GM12874 (cell line): ENCODE data around the gene MT1E.

Experiments used
- TF ChIP-seq, protein P1 (sequence below): IDR thresholded peaks from 2 replicates; pipeline ENCODE4 v1.5.1; 2011; ENCODE audit warnings: low read depth, mild to moderate bottlenecking, control low read depth, low read length, moderate library complexity; ENCODE audit not compliant: insufficient read depth

The MT1E gene

DNA sequence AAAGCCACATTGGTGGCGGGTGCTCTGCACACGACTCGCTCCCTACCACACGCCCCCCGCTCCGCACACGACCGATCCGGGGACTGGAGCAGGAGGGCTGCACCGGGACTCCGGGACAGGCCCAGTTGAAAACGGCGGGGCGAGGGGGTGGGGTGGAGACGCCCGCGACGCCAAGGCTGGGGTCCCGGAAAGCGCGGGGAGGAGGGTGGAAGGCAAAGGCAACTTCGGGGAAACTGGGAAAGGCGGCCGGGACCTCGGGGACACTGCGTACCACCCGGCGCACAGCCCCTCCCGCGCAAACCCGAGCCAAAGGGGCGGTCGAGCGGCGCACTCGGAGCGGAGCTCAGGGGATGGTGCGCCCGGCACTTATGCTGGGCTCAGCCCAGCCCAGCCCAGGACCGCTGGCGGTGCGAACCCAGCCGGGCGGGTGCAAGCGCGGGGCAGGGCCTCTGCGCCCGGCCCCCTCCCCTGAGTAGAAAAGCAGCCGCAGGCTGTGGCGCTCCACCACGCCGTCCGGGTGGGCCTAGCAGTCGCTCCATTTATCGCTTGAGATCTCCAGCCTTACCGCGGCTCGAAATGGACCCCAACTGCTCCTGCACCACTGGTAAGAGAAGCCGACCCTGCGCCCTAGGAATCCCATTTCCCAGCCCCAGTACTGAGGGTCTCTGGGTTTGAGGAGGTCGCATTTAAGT, 6.7 kb downstream of the MT1E start, which contains the start of gene MT1M:
TSS of gene MT1M (plus strand) at position 504 of the 692 bp plus-strand sequence. CDS start at position 577, 73 bp downstream.
- TF ChIP-seq, protein P1, sequence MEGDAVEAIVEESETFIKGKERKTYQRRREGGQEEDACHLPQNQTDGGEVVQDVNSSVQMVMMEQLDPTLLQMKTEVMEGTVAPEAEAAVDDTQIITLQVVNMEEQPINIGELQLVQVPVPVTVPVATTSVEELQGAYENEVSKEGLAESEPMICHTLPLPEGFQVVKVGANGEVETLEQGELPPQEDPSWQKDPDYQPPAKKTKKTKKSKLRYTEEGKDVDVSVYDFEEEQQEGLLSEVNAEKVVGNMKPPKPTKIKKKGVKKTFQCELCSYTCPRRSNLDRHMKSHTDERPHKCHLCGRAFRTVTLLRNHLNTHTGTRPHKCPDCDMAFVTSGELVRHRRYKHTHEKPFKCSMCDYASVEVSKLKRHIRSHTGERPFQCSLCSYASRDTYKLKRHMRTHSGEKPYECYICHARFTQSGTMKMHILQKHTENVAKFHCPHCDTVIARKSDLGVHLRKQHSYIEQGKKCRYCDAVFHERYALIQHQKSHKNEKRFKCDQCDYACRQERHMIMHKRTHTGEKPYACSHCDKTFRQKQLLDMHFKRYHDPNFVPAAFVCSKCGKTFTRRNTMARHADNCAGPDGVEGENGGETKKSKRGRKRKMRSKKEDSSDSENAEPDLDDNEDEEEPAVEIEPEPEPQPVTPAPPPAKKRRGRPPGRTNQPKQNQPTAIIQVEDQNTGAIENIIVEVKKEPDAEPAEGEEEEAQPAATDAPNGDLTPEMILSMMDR = no peak

DNA sequence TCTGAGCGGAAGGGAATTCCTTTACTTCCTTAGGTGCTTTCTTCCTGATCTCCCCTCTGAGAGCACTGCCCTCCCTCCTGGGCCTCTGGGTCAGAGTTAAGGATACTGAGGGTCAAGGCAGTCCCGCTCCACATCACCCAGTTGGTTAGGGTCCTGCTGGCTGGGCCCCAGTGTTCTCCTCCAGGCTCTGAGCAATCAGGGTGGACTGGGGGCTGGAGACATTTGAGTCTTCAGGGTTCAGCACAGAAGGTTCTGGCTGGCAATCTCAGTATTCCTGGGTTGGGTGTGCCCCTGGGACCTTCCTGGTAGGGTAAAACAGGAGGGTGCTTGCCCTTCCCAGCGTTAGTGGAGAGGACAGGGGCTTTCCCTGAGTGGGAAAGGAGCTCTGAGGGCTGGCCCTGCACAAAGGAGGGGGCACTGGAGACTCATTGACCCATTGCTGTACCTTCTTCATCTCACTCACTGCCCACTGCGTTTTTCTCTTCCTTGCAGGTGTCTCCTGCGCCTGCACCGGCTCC, 7.3 kb downstream of the MT1E start:
- TF ChIP-seq, protein P1 = no peak

DNA sequence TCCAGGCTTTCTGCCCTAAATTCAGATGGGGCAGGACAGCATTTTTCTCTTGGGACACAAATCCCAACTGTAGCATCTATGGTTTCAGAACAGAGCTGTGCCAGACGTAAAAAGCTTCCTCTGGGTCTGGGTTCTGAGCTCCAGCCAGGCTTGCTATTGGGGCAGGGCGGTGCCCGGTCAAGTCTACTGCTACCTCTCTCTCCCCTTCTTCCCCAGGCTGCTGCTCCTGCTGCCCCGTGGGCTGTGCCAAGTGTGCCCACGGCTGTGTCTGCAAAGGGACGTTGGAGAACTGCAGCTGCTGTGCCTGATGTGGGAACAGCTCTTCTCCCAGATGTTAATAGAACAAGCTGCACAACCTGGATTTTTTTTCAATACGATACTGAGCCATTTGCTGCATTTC, 8.0 kb downstream of the MT1E start:
- TF ChIP-seq, protein P1 = no peak

DNA sequence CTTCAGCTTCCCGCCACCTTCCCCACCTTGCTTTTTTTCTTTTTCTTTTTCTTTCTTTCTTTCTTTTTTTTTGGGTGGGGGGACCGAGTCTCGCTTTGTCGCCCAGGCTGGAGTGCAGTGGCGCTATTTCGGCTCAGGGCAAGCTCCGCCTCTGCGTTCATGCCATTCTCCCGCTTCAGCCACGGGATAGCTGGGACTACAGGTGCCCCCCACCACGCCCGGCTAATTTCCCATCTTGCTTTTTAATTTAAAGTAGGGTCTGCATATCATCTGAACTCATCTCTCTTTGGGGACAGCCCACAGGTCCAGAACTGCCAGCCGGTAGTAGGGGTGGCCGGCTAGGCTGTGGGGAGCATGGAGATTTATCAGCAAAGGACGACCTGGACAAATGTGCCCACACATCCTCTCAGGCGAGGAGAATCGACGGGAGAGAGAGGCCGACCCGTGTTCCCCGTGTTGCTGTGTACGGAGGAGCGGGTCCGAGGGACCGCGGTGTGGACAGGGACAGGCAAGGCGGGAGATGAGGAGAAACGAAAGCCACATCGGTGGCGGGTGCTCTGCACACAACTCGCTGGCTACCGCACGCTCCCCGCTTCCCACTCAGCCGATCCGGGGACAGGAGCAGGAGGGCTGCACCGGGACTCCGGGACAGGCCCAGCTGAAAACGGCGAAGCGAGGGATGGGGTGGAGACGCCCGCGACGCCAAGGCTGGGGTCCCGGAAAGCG, 9.3 kb downstream of the MT1E start:
- TF ChIP-seq, protein P1 = no peak

DNA sequence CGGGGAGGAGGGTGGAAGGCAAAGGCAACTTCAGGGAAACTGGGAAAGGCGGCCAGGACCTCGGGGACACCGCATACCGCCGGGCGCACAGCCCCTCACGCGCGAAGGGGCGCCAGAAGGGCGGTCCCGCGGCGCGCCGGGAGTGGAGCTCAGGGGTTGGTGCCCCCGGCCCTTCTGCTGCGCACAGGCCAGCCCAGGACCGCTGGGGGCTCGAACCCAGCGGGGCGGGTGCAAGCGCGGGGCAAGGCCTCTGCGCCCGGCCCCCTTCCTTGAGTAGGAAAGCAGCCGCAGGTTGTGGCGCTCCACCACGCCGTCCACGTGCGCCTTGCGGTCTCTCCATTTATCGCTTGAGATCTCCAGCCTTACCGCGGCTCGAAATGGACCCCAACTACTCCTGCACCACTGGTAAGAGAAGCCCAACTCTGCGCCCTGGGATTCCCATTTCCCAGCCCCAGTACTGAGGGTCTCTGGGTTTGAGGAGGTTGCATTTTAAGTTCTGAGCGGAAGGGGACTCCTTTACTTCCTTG, 9.9 kb downstream of the MT1E start:
- TF ChIP-seq, protein P1 = no peak

DNA sequence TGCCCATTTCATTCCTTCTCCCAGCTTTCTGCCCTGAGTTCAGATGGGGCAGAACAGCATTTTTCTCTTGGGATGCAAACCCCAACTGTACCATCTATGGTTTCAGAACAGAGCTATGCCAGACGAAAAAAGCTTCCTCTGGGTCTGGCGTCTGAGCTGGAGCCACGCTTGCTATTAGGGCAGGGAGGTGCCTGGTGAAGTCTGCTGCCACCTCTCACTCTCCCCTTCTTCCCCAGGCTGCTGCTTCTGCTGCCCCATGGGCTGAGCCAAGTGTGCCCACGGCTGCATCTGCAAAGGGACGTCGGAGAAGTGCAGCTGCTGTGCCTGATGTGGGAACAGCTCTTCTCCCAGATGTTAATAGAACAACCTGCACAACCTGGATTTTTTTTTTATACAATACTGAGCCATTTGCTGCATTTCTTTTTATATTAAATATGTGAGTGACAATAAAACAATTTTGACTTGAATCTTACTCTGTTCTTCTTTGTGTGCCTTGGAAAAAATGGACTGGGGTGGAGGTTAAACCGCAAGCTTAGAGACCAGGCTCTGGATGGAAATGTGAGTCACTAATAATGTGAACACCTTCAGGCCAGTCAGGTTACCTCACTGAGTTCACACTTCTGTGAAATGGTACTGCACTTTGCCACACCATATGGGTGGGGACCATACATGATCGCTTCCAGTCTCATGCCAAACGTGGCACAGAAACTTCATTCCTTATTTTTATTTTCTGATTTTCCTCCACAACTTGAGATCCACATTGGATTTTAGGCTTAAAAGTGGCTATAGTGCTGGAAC, 11.2 kb downstream of the MT1E start:
- TF ChIP-seq, protein P1 = no peak
